T-cell (primary cell): ENCODE data around the gene MTURN. TPM values are rescaled to one million over a fixed set of nuclear protein-coding genes. Genes with fewer than 3 reads are reported as not detected.

Experiments used
- ATAC-seq, 4 experiments: fragments of 200-7000 bp in 3 of 4; fragments of 150-1000 bp in 1 of 4; cut with Tn5 transposase; replicated peaks in 1 of 4; 1 replicate in 3 of 4; 2 replicates in 1 of 4; pipeline ENCODE4 v1.10.0; 2021; ENCODE audit warnings: moderate library complexity in 3 of 4, mild to moderate bottlenecking in 2 of 4, moderate number of reproducible peaks in 1 of 4
- CTCF ChIA-PET, 2 donors: fragments of 300-600 bp; sonication (Branson Sonifier 250); formaldehyde crosslinking; loops; one replicate each; lab custom pipeline; 2022; ENCODE audit warnings: antibody characterized with exemption in 2 of 2; lab: Charles Lee
- POLR2A ChIA-PET, 2 donors: fragments of 300-600 bp; sonication (Branson Sonifier 250); formaldehyde crosslinking; loops; one replicate each; lab custom pipeline; 2022; ENCODE audit warnings: antibody characterized with exemption in 2 of 2; lab: Charles Lee
- DNase-seq, 35 experiments: peaks; one replicate each; pipeline versions ENCODE4 v3.0.0 to v3.0.0-alpha.2; 2013 to 2023
- H3K27ac ChIP-seq: one replicate; pipeline ENCODE4 v1.5.1; 2013; ENCODE audit warnings: low read length
- H3K27me3 ChIP-seq, 2 experiments: replicated peaks in 1 of 2; 1 replicate in 1 of 2; 2 replicates in 1 of 2; pipeline versions ENCODE4 v1.6.1 to v1.7.0; 2013; ENCODE audit warnings: low read length in 1 of 2, mixed read lengths in 1 of 2; ENCODE audit not compliant: control insufficient read depth in 2 of 2, insufficient read depth in 2 of 2; ENCODE audit errors: extremely low read depth in 1 of 2
- H3K36me3 ChIP-seq, 2 donors: 1 replicate in 1 of 2; 2 replicates in 1 of 2; pipeline versions ENCODE4 v1.6.1 to v1.7.0; 2013; ENCODE audit warnings: low read length in 1 of 2; ENCODE audit not compliant: control insufficient read depth in 2 of 2, insufficient read depth in 1 of 2; ENCODE audit errors: extremely low read depth in 1 of 2
- H3K4me1 ChIP-seq, 2 experiments: 1 replicate in 1 of 2; 2 replicates in 1 of 2; pipeline versions ENCODE4 v1.6.1 to v1.7.0; 2013; ENCODE audit warnings: low read length in 2 of 2, mixed read lengths in 1 of 2; ENCODE audit not compliant: insufficient read depth in 2 of 2, control insufficient read depth in 1 of 2; ENCODE audit errors: extremely low read depth in 1 of 2
- H3K4me3 ChIP-seq, 2 donors: 1 replicate in 1 of 2; 2 replicates in 1 of 2; pipeline versions ENCODE4 v1.5.1 to v1.7.0; 2013; ENCODE audit warnings: mild to moderate bottlenecking in 2 of 2, low read length in 1 of 2, moderate library complexity in 1 of 2; ENCODE audit not compliant: control insufficient read depth in 1 of 2; ENCODE audit errors: extremely low read depth in 1 of 2
- H3K9me3 ChIP-seq: 2 replicates; pipeline ENCODE4 v1.7.0; 2013
- H3K27ac Mint-ChIP-seq, 2 donors: one replicate each; pipeline ENCODE4 v1.8.0; 2020 to 2021; ENCODE audit warnings: mild to moderate bottlenecking in 2 of 2, mixed read lengths in 2 of 2
- H3K27me3 Mint-ChIP-seq, 2 donors: one replicate each; pipeline ENCODE4 v1.8.0; 2021 to 2022; ENCODE audit warnings: mixed read lengths in 2 of 2
- H3K36me3 Mint-ChIP-seq: one replicate; pipeline ENCODE4 v1.8.0; 2021; ENCODE audit warnings: mixed read lengths
- H3K4me1 Mint-ChIP-seq, 3 donors: one replicate each; pipeline ENCODE4 v1.8.0; 2020 to 2022; ENCODE audit warnings: mixed read lengths in 3 of 3, mild to moderate bottlenecking in 1 of 3
- H3K4me3 Mint-ChIP-seq, 3 donors: one replicate each; pipeline ENCODE4 v1.8.0; 2020 to 2022; ENCODE audit warnings: mild to moderate bottlenecking in 3 of 3, mixed read lengths in 3 of 3, moderate library complexity in 3 of 3
- H3K9me3 Mint-ChIP-seq, 3 donors: one replicate each; pipeline ENCODE4 v1.8.0; 2020 to 2022; ENCODE audit warnings: mixed read lengths in 3 of 3
- WGBS: methylation state at CpG from one replicate; pipeline ENCODE4 v1.1.5; 2013; ENCODE audit warnings: missing lambda C conversion rate; ENCODE audit not compliant: insufficient coverage; 5-methylcytosine and 5-hydroxymethylcytosine counted together
- total RNA-seq, 35 experiments: library from RNA in 6 of 35; stranded (reverse) in 6 of 35; fragments of 120-200 nt in 1 of 35; gene quantifications; one replicate each; pipeline versions ENCODE4 v1.2.1 to v1.2.4 and lab custom pipeline; 2013 to 2026

Gene MTURN
- total RNA-seq, 5 donors from 2014 or later (not counting 1 experiment from before 2014, with no cell fraction given) = 17.3 to 26.3 (median 22.8) TPM

DNA sequence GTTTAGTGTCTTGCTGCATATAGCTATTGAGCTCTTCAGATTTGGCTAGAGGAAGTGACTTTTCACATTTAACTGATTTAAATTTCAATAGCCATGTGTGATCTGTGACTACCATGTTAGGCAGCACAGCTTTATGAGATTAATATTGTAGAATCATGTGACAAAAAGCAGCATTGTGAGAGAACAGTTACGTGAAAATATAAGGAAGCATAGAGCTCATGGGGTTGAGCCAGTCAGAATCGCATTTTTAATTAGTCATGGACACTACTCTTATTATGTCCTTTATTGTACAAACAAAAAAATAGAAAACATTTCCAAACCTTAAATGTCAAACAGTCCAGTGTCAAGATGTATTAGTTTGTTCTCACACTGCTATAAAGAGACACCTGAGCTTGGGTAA, 48.0 kb downstream of the MTURN start:
- Histone ChIP-seq H3K36me3 (no peaks in the 10 kb centered on the region), H3K9me3 (no peaks in the 10 kb centered on the region), H3K4me1 (peaks cover 0 to 8% of the 10 kb centered on the region in 2 experiments), H3K27ac (no peak overlapping the region), H3K27me3 (no peaks in the 10 kb centered on the region), H3K4me3 (no peak overlapping the region)
- DNase-seq = no peak
- H3K27ac Mint-ChIP-seq = no peak overlapping the region
- ATAC-seq = no peak
- WGBS = no CpG with 5 or more reads among the region's 2 CpGs
- peaks cover 7 to 12% (median 9%) of the 10 kb centered on the region in 3 donors for H3K4me1 Mint-ChIP-seq
- no peaks in the 10 kb centered on the region for H3K27me3 Mint-ChIP-seq
- peaks cover 0 to 8% (median 0%) of the 10 kb centered on the region in 3 donors for H3K9me3 Mint-ChIP-seq
- H3K36me3 Mint-ChIP-seq = peaks cover 3% of the 10 kb centered on the region
- CTCF ChIA-PET = no interaction called here
- POLR2A ChIA-PET = no interaction called here
- H3K4me3 Mint-ChIP-seq = no peak overlapping the region

DNA sequence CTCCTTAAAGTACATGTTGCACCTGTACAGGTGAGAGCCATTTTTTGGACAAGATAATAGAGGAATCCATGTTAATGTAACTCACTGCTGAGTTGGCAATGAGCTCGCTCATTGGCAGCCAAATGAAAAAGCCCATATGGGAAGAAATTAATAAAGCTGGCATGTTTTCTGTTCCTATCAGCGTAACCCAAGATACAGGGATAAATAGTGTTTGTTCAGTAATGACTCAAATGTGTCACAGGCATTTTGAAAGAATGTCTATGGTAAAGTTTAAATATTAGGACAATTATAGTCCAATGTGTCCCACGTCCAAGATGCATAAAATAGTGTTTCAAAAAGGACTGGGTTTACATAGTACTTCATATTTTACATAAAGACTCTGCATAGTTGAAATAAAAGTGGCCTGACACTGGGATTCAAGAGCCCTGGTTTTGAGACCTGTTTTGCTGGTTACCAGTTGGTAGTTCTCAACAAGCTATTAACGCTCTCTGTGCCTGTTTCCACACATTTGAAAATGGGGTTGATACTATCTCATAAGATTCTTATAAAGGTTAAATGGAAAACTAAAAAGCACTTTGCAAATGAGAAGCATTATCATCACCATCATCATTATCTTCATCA, 49.1 kb downstream of the MTURN start:
- POLR2A ChIA-PET = no interaction called here
- CTCF ChIA-PET = no interaction called here
- no peak for ATAC-seq
- Mint-ChIP-seq H3K4me1 (peaks cover 5 to 6% (median 5%) of the 10 kb centered on the region in 3 donors), H3K27me3 (peaks cover 0 to 4% of the 10 kb centered on the region in 2 donors), H3K36me3 (peaks cover 8% of the 10 kb centered on the region), H3K4me3 (no peak overlapping the region), H3K27ac (no peak overlapping the region), H3K9me3 (peaks cover 0 to 14% (median 4%) of the 10 kb centered on the region in 3 donors)
- peaks cover 0 to 6% of the 10 kb centered on the region in 2 experiments for H3K4me1 ChIP-seq
- H3K36me3 ChIP-seq = no peaks in the 10 kb centered on the region
- no peak for DNase-seq
- no peak overlapping the region for H3K4me3 ChIP-seq
- no peaks in the 10 kb centered on the region for H3K27me3 ChIP-seq
- no peak overlapping the region for H3K27ac ChIP-seq
- H3K9me3 ChIP-seq = no peaks in the 10 kb centered on the region
- 88% methylated on average over 2 of the region's 4 CpGs for WGBS

DNA sequence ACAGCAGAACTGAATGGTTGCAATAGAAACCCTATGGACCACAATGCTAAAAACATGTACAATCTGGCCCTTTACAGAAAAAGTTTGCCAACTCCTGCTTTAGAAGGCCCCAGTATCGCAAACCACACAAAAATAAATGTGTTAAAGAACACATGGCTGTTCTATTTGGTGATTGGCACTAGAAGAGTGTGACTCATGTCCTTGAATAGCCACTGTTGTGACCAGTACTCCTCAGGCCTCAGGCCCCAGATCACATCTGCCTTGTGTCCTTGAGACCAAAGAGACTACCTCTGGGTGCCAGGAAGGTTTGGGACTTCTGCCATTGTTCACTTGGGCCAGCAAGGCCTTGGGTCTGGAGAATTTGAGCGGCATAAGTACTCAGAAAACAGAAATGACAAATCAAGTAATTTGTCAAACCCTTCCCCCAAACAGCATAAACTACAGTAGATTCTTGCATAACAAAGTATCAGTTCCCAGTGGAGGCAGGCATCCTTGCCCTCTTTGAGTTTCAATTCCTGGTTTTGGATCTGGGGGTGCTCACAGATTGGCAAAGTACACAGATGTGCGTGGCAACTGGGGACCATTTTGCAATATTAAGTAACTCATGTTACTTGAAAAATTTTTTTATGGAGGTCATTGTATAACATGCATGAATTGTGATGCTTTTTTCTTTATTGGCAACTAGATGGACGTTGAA, 50.2 kb downstream of the MTURN start:
- DNase-seq (no peak), ATAC-seq (no peak)
- Histone ChIP-seq H3K9me3 (no peaks in the 10 kb centered on the region), H3K4me3 (no peak overlapping the region), H3K4me1 (no peaks in the 10 kb centered on the region), H3K27ac (no peak overlapping the region), H3K36me3 (no peaks in the 10 kb centered on the region), H3K27me3 (no peaks in the 10 kb centered on the region)
- Mint-ChIP-seq H3K36me3 (peaks cover 8% of the 10 kb centered on the region), H3K4me3 (no peak overlapping the region), H3K9me3 (peaks cover 0 to 14% (median 4%) of the 10 kb centered on the region in 3 donors), H3K27me3 (peaks cover 0 to 4% of the 10 kb centered on the region in 2 donors), H3K27ac (no peak overlapping the region), H3K4me1 (no peaks in the 10 kb centered on the region)
- ChIA-PET POLR2A (no interaction called here), CTCF (no interaction called here)
- 70% methylated on average over 1 of the region's 4 CpGs for WGBS

DNA sequence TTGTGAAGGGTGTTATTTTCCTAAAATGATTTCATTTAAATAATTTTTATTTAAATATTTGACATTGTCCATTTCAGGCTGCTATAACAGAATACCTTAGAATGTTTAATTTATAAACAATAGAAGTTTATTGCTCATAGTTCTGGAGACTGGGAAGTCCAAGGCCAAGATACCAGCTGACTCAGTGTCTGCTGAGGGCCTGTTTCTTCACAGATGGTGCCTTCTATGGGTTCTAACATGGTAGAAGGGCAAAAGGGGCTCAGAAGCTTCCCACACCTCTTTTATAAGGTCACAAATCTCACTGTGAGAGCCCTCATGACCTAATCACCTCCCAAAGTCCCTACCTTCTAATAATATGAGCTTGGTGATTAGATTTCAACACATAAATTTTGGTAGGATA, 50.7 kb downstream of the MTURN start:
- no peak overlapping the region for H3K4me3 ChIP-seq
- no peak overlapping the region for H3K4me3 Mint-ChIP-seq
- ChIA-PET POLR2A (no interaction called here), CTCF (no interaction called here)
- H3K27ac ChIP-seq = no peak overlapping the region
- peaks cover 8% of the 10 kb centered on the region for H3K36me3 Mint-ChIP-seq
- H3K9me3 ChIP-seq = no peaks in the 10 kb centered on the region
- no peaks in the 10 kb centered on the region for H3K27me3 ChIP-seq
- ATAC-seq = no peak
- peaks cover 0 to 14% (median 4%) of the 10 kb centered on the region in 3 donors for H3K9me3 Mint-ChIP-seq
- H3K27ac Mint-ChIP-seq = no peak overlapping the region
- no peaks in the 10 kb centered on the region for H3K4me1 ChIP-seq
- H3K4me1 Mint-ChIP-seq = no peaks in the 10 kb centered on the region
- H3K27me3 Mint-ChIP-seq = peaks cover 0 to 4% of the 10 kb centered on the region in 2 donors
- no peak for DNase-seq
- H3K36me3 ChIP-seq = no peaks in the 10 kb centered on the region

DNA sequence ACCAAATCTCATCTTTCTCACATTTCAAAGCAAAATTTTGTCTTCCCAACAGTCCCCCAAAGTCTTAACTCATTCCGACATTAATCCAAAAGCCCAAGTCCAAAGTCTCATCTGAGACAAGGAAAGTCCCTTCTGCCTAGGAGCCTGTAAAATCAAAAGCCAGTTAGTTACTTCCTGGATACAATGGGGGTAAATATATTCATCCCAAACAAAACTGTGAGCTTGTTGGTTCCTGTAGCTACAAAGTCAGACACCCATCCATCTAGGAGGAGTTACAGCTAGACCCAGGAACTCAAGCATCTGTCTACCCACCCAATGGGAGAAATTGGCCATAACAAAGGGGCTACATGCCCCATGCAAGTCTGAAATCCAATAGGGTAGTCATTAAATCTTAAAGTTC, 51.9 kb downstream of the MTURN start:
- Histone ChIP-seq H3K4me1 (no peaks in the 10 kb centered on the region), H3K4me3 (no peak overlapping the region), H3K9me3 (no peaks in the 10 kb centered on the region), H3K36me3 (no peaks in the 10 kb centered on the region), H3K27me3 (peaks cover 0 to 2% of the 10 kb centered on the region in 2 experiments), H3K27ac (no peak overlapping the region)
- Mint-ChIP-seq H3K27ac (no peak overlapping the region), H3K4me3 (no peak overlapping the region), H3K9me3 (peaks cover 0 to 14% (median 4%) of the 10 kb centered on the region in 3 donors), H3K4me1 (no peaks in the 10 kb centered on the region), H3K36me3 (peaks cover 8% of the 10 kb centered on the region), H3K27me3 (peaks cover 0 to 4% of the 10 kb centered on the region in 2 donors)
- WGBS = no CpG with 5 or more reads among the region's 1 CpG
- ATAC-seq (no peak), DNase-seq (no peak)
- CTCF ChIA-PET = interaction anchor here in 1 of 2 donors (0.6 kb wide), 1 partner anchor 29 kb away, joined by 4 read pairs; no protein-coding TSS in a partner anchor
- POLR2A ChIA-PET = no interaction called here

DNA sequence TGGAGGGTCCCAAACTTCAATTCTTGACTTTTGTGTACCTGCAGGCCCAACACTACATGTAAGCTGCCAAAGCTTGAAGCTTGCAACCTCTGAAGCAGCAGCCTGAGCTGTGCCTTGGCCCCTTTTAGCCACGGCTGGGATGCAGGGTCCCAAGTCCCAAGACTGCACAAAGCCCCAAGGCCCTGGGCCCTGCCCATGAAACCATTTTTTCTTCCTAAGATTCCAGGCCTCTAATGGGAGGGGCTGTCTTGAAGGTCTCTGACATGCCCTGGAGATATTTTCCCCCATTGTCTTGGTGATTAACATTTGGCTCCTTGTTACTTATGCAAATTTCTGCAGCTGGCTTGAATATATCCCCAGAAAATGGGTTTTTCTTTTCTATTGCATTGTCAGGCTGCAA, 52.7 kb downstream of the MTURN start:
- Mint-ChIP-seq H3K9me3 (peaks cover 0 to 14% (median 4%) of the 10 kb centered on the region in 3 donors), H3K4me3 (no peak overlapping the region)

More for the DNA sequence above, 52.7 kb downstream of the MTURN start:
- POLR2A ChIA-PET = no interaction called here
- no peaks in the 10 kb centered on the region for H3K36me3 ChIP-seq
- no peaks in the 10 kb centered on the region for H3K4me1 Mint-ChIP-seq
- no peak overlapping the region for H3K27ac Mint-ChIP-seq
- peaks cover 0 to 4% of the 10 kb centered on the region in 2 donors for H3K27me3 Mint-ChIP-seq
- no CpG with 5 or more reads among the region's 1 CpG for WGBS
- ATAC-seq = no peak
- DNase-seq = no peak
- no peaks in the 10 kb centered on the region for H3K4me1 ChIP-seq
- CTCF ChIA-PET = interaction anchor here in 1 of 2 donors (0.6 kb wide), 1 partner anchor 68 kb away, joined by 3 read pairs; no protein-coding TSS in a partner anchor
- no peak overlapping the region for H3K27ac ChIP-seq
- no peak overlapping the region for H3K4me3 ChIP-seq
- no peaks in the 10 kb centered on the region for H3K9me3 ChIP-seq
- H3K27me3 ChIP-seq = peaks cover 0 to 2% of the 10 kb centered on the region in 2 experiments
- H3K36me3 Mint-ChIP-seq = peaks cover 8% of the 10 kb centered on the region
